WTC11 (cell line): ENCODE measurements around the gene CIZ1. TPM values are rescaled to one million over a fixed set of nuclear protein-coding genes. Genes with fewer than 3 reads are reported as not detected.

Experiments used
- ATAC-seq: fragments of 200-7000 bp; cut with Tn5 transposase; 2 replicates; pipeline ENCODE4 v1.10.0; 2021; ENCODE audit warnings: mild to moderate bottlenecking, moderate library complexity
- CTCF ChIA-PET: fragments of 300-600 bp; sonication (Branson Sonifier 250); formaldehyde crosslinking; loops from one replicate; lab custom pipeline; 2021; ENCODE audit warnings: antibody characterized with exemption; lab: Charles Lee
- POLR2A ChIA-PET: fragments of 350-600 bp; sonication (Branson Sonifier 250); formaldehyde crosslinking; loops from one replicate; lab custom pipeline; 2021; ENCODE audit warnings: antibody characterized with exemption; lab: Charles Lee
- DNase-seq: peaks from one replicate; pipeline ENCODE4 v3.0.0; 2021; ENCODE audit warnings: low spot score
- H3K27ac Mint-ChIP-seq: 2 replicates; pipeline ENCODE4 v1.8.0; 2021; ENCODE audit warnings: mixed read lengths
- H3K27me3 Mint-ChIP-seq: 2 replicates; pipeline ENCODE4 v1.8.0; 2021; ENCODE audit warnings: low read depth, mild to moderate bottlenecking, moderate library complexity, mixed read lengths
- H3K36me3 Mint-ChIP-seq: 2 replicates; pipeline ENCODE4 v1.8.0; 2021; ENCODE audit warnings: mixed read lengths
- H3K4me1 Mint-ChIP-seq: 2 replicates; pipeline ENCODE4 v1.8.0; 2022; ENCODE audit warnings: mixed read lengths
- H3K4me3 Mint-ChIP-seq: 2 replicates; pipeline ENCODE4 v1.8.0; 2021; ENCODE audit warnings: mild to moderate bottlenecking, moderate library complexity, mixed read lengths
- H3K9me3 Mint-ChIP-seq: 2 replicates; pipeline ENCODE4 v1.8.0; 2021; ENCODE audit warnings: mixed read lengths
- CREM ChIP-seq: sonication (generic); formaldehyde crosslinking; IDR thresholded peaks from 2 replicates; pipeline ENCODE4 v1.8.1; 2022; ENCODE audit warnings: mild to moderate bottlenecking, missing genetic modification reagents, moderate library complexity
- CTCF ChIP-seq: fragments of 200-600 bp; IDR thresholded peaks from 2 replicates; pipeline ENCODE4 v1.8.0; 2022; ENCODE audit warnings: antibody characterized with exemption
- E2F5 ChIP-seq: sonication (generic); formaldehyde crosslinking; IDR thresholded peaks from 2 replicates; pipeline ENCODE4 v1.8.1; 2022; ENCODE audit warnings: mild to moderate bottlenecking, moderate library complexity, missing genetic modification reagents
- EMX1 ChIP-seq: fragments of 250-450 bp; sonication (Bioruptor Pico); IDR thresholded peaks from 2 replicates; pipeline ENCODE4 v1.8.0; 2021; ENCODE audit warnings: mild to moderate bottlenecking
- ERG ChIP-seq: fragments of 250-450 bp; sonication (Bioruptor Pico); IDR thresholded peaks from 2 replicates; pipeline ENCODE4 v1.8.0; 2021; ENCODE audit warnings: mild to moderate bottlenecking
- GTF2I ChIP-seq: fragments of 250-450 bp; sonication (Bioruptor Pico); conservative IDR thresholded peaks from 2 replicates; pipeline ENCODE4 v1.4.0; 2021; ENCODE audit warnings: mild to moderate bottlenecking
- IRF1 ChIP-seq: sonication (generic); formaldehyde crosslinking; IDR thresholded peaks from 2 replicates; pipeline ENCODE4 v1.8.0; 2023; ENCODE audit warnings: missing genetic modification reagents
- NR1H2 ChIP-seq: sonication (generic); formaldehyde crosslinking; IDR thresholded peaks from 2 replicates; pipeline ENCODE4 v1.9.0; 2021; ENCODE audit warnings: mild to moderate bottlenecking, moderate library complexity, missing genetic modification reagents
- PRRX2 ChIP-seq: fragments of 250-450 bp; sonication (Bioruptor Pico); IDR thresholded peaks from 2 replicates; pipeline ENCODE4 v1.8.0; 2021; ENCODE audit warnings: mild to moderate bottlenecking
- STAT6 ChIP-seq: sonication (generic); formaldehyde crosslinking; conservative IDR thresholded peaks from 2 replicates; pipeline ENCODE4 v1.8.1; 2023; ENCODE audit warnings: mild to moderate bottlenecking, low read depth, missing genetic modification reagents, moderate library complexity
- TCF7 ChIP-seq: sonication (generic); formaldehyde crosslinking; IDR thresholded peaks from 2 replicates; pipeline ENCODE4 v1.8.0; 2022; ENCODE audit warnings: mild to moderate bottlenecking, low read depth, missing genetic modification reagents, moderate library complexity
- USF1 ChIP-seq: sonication (generic); formaldehyde crosslinking; IDR thresholded peaks from 2 replicates; pipeline ENCODE4 v1.8.0; 2022; ENCODE audit warnings: mild to moderate bottlenecking, missing genetic modification reagents
- USF2 ChIP-seq: sonication (generic); formaldehyde crosslinking; IDR thresholded peaks from 2 replicates; pipeline ENCODE4 v1.8.1; 2023; ENCODE audit warnings: mild to moderate bottlenecking, missing genetic modification reagents, moderate library complexity
- ZNF532 ChIP-seq: fragments of 250-450 bp; sonication (Bioruptor Pico); IDR thresholded peaks from 2 replicates; pipeline ENCODE4 v1.9.0; 2021; ENCODE audit warnings: mild to moderate bottlenecking, borderline replicate concordance
- ZNF671 ChIP-seq: fragments of 250-450 bp; sonication (Bioruptor Pico); IDR thresholded peaks from 2 replicates; pipeline ENCODE4 v1.8.0; 2021; ENCODE audit warnings: mild to moderate bottlenecking
- total RNA-seq: library from RNA; stranded (reverse); gene quantifications from 3 replicates; pipeline ENCODE4 v1.2.3, GENCODE V29; 2021
- TF ChIP-seq, protein P1 (sequence below): fragments of 250-450 bp; sonication (Bioruptor Pico); IDR thresholded peaks from 2 replicates; pipeline ENCODE4 v1.9.0; 2021; ENCODE audit warnings: mild to moderate bottlenecking
- TF ChIP-seq, protein P2 (sequence below): sonication (generic); formaldehyde crosslinking; IDR thresholded peaks from 2 replicates; pipeline ENCODE4 v1.8.0; 2022; ENCODE audit warnings: mild to moderate bottlenecking, missing genetic modification reagents

Gene CIZ1
- total RNA-seq, 1 experiment from 2014 or later = 90.2 TPM

DNA sequence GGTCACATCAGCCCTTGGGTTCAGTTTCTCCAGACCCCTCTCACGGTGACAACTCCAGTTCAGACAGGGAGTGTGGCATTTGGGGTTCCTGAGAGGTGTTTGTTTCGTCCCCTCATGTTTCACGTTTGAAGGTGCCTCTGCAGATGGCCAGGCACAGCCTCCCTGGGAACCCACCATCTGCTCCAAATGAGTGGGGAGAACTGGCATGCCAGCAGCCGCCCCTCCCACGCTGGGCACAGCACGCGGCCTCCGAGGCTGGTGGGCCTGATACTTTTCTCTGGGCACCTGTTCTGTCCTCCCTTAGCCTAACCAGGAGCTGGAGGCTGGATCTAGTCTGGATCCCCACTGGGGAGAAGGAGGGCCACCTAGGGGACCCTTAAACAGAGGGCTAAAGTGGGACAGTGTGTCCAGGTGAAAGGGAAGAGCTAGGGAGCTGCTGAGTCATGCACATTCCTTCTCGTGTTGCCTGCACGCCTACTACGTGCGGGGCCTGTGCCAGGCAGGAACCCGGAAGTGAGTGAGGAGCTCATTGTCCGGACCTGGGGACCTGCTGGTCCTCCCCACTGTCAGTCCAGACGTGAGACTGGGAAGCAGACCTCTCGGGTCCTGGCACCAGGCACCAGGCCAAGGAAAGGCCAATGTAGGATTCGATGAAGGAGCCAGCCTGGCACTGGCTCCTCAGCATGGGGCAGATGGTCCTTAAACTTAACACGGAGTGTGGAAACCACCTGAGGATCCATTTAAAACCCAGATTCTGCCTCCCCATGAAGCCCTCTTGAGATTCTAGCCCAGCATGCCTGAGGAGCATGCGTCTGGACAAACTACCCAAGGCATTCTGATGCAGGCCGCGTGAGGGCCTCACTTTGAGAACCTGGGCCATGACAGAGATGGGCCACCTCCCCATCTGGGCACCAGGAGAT is 23.5 kb upstream of the CIZ1 start (continued):
- no peak for TF ChIP-seq STAT6 (CRISPR knock-in tag)
- TF ChIP-seq, protein P1, sequence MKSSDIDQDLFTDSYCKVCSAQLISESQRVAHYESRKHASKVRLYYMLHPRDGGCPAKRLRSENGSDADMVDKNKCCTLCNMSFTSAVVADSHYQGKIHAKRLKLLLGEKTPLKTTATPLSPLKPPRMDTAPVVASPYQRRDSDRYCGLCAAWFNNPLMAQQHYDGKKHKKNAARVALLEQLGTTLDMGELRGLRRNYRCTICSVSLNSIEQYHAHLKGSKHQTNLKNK (CRISPR knock-in tag) = no peak

DNA sequence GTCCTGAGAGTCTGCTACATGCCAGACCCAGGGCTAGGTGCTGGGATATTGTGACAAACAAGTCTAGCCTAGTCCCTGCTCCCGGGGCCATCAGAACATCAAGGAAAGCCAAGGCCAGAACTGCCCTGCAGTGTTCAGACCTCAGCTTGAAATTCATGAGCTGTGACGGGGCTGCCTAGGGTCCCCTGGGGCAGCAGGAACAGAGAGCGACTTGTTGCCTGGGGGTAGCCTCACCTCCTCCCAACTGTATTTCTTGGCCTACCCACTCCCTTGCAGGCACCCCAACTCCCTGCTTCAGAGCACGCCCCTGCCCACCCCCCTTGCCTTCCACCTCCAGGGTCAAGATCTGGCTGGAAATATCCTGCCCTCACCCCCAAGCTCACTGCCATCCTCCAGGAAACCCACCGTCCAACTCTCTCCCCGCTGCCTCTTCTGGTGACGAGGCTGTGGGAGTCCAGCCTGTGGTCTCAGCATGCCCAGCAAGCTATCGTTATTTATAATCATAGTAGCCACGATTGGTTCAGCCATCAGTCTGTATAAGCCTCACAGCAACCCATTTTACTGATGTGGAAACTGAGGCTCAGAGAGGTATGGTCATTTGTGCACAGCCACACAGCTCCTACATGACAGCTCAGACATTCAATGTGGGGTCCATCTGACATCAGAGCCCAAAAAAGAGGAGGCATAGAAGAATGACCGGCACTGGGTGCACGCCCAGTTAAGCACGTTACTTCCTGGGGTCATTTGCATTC is 22.6 kb upstream of the CIZ1 start:
- DNase-seq (no peak), ATAC-seq (no peak)
- Mint-ChIP-seq H3K4me3 (no peak overlapping the region), H3K36me3 (peaks cover under 1% of the 10 kb centered on the region), H3K27me3 (peaks cover 22% of the 10 kb centered on the region), H3K27ac (no peak overlapping the region), H3K9me3 (no peaks in the 10 kb centered on the region), H3K4me1 (peaks cover 10% of the 10 kb centered on the region)
- ChIA-PET POLR2A (no interaction called here), CTCF (interaction anchor here (0.9 to 1.9 kb wide), 2 partner anchors 23 to 128 kb away, joined by 3 to 6 read pairs; no protein-coding TSS in a partner anchor)
- TF ChIP-seq, protein P2, sequence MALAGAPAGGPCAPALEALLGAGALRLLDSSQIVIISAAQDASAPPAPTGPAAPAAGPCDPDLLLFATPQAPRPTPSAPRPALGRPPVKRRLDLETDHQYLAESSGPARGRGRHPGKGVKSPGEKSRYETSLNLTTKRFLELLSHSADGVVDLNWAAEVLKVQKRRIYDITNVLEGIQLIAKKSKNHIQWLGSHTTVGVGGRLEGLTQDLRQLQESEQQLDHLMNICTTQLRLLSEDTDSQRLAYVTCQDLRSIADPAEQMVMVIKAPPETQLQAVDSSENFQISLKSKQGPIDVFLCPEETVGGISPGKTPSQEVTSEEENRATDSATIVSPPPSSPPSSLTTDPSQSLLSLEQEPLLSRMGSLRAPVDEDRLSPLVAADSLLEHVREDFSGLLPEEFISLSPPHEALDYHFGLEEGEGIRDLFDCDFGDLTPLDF (CRISPR knock-in tag) = no peak
- no peak for TF ChIP-seq CREM
- TF ChIP-seq IRF1 = no peak
- TF ChIP-seq ERG (CRISPR knock-in tag) = no peak
- TF ChIP-seq CTCF = no peak
- TF ChIP-seq EMX1 (CRISPR knock-in tag) = no peak
- TF ChIP-seq PRRX2 (CRISPR knock-in tag) = no peak
- no peak for TF ChIP-seq GTF2I (CRISPR knock-in tag)
- TF ChIP-seq E2F5 (CRISPR knock-in tag) = no peak
- TF ChIP-seq ZNF532 (CRISPR knock-in tag) = no peak
- no peak for TF ChIP-seq USF1 (CRISPR knock-in tag)
- no peak for TF ChIP-seq ZNF671 (CRISPR knock-in tag)
- TF ChIP-seq TCF7 (CRISPR knock-in tag) = no peak
- no peak for TF ChIP-seq USF2 (CRISPR knock-in tag)
- no peak for TF ChIP-seq NR1H2
